Liver (tissue), 9 donors: ENCODE results near the gene TOP1. TPM values are rescaled to one million over a fixed set of nuclear protein-coding genes. Genes with fewer than 3 reads are reported as not detected.
"Not testable (repeated sequence)": the region's sequence is repeated elsewhere in the genome, so short reads cannot be mapped to it uniquely, and the experiment has no call there.

Experiments
- DNase-seq: peaks from one replicate; pipeline ENCODE4 v3.0.0-alpha.2; 2017; ENCODE audit warnings: low spot score
- H3K27ac ChIP-seq, 2 donors: one replicate each; pipeline ENCODE4 v1.7.0; 2013; ENCODE audit warnings: inconsistent platforms in 2 of 2, low read length in 2 of 2, control low read depth in 1 of 2, low read depth in 1 of 2, mild to moderate bottlenecking in 1 of 2
- H3K27me3 ChIP-seq, 4 donors: one replicate each; pipeline versions ENCODE4 v1.6.1 to v1.7.0; 2013; ENCODE audit warnings: low read length in 3 of 4, inconsistent platforms in 1 of 4, mild to moderate bottlenecking in 1 of 4, moderate library complexity in 1 of 4; ENCODE audit not compliant: control insufficient read depth in 4 of 4, insufficient read depth in 4 of 4
- H3K36me3 ChIP-seq, 4 donors: one replicate each; pipeline versions ENCODE4 v1.6.1 to v1.7.0; 2013; ENCODE audit warnings: low read length in 3 of 4, mild to moderate bottlenecking in 3 of 4, low read depth in 1 of 4, moderate library complexity in 1 of 4; ENCODE audit not compliant: control insufficient read depth in 4 of 4, insufficient read depth in 3 of 4
- H3K4me1 ChIP-seq, 4 donors: one replicate each; pipeline versions ENCODE4 v1.6.1 to v1.7.0; 2013; ENCODE audit warnings: low read length in 3 of 4, mild to moderate bottlenecking in 3 of 4, moderate library complexity in 1 of 4; ENCODE audit not compliant: control insufficient read depth in 4 of 4, insufficient read depth in 4 of 4
- H3K4me3 ChIP-seq, 3 donors: one replicate each; pipeline versions ENCODE4 v1.6.1 to v1.7.0; 2013; ENCODE audit warnings: low read length in 3 of 3, control low read depth in 1 of 3, low read depth in 1 of 3, mild to moderate bottlenecking in 1 of 3
- H3K9ac ChIP-seq, 2 donors: one replicate each; pipeline ENCODE4 v1.7.0; 2013; ENCODE audit warnings: low read length in 2 of 2, mild to moderate bottlenecking in 2 of 2, moderate library complexity in 2 of 2, control low read depth in 1 of 2, low read depth in 1 of 2
- H3K9me3 ChIP-seq, 4 donors: one replicate each; pipeline versions ENCODE4 v1.6.1 to v1.7.0; 2013; ENCODE audit warnings: low read length in 3 of 4; ENCODE audit not compliant: control insufficient read depth in 4 of 4
- EGR1 ChIP-seq, 2 donors: IDR thresholded peaks; 2 replicates each; pipeline ENCODE4 v1.6.1; 2016 to 2018; ENCODE audit warnings: antibody characterized with exemption in 2 of 2, low read depth in 2 of 2
- FOXA2 ChIP-seq: IDR thresholded peaks from 2 replicates; pipeline ENCODE4 v1.6.1; 2016; ENCODE audit warnings: antibody characterized with exemption
- GABPA ChIP-seq, 2 donors: IDR thresholded peaks in 1 of 2; conservative IDR thresholded peaks in 1 of 2; 2 replicates each; pipeline ENCODE4 v1.6.1; 2016; ENCODE audit warnings: antibody characterized with exemption in 2 of 2, mild to moderate bottlenecking in 1 of 2, moderate library complexity in 1 of 2
- HNF4A ChIP-seq, 2 donors: conservative IDR thresholded peaks; 2 replicates each; pipeline ENCODE4 v1.6.1; 2016; ENCODE audit warnings: antibody characterized with exemption in 2 of 2, mild to moderate bottlenecking in 2 of 2
- HNF4G ChIP-seq: IDR thresholded peaks from 2 replicates; pipeline ENCODE4 v1.6.1; 2016; ENCODE audit warnings: antibody characterized with exemption
- JUND ChIP-seq, 2 donors: IDR thresholded peaks; 2 replicates each; pipeline ENCODE4 v1.6.1; 2016; ENCODE audit warnings: antibody characterized with exemption in 2 of 2
- NR2F2 ChIP-seq: IDR thresholded peaks from 2 replicates; pipeline ENCODE4 v1.6.1; 2016; ENCODE audit warnings: antibody characterized with exemption
- RAD21 ChIP-seq, 2 donors: IDR thresholded peaks; 2 replicates each; pipeline ENCODE4 v1.6.1; 2016; ENCODE audit warnings: antibody characterized with exemption in 2 of 2, mild to moderate bottlenecking in 2 of 2
- RXRA ChIP-seq, 2 donors: IDR thresholded peaks; 2 replicates each; pipeline ENCODE4 v1.6.1; 2017 to 2018; ENCODE audit warnings: antibody characterized with exemption in 2 of 2, mild to moderate bottlenecking in 1 of 2
- SP1 ChIP-seq: IDR thresholded peaks from 2 replicates; pipeline ENCODE4 v1.6.1; 2018; ENCODE audit warnings: antibody characterized with exemption, mild to moderate bottlenecking
- TAF1 ChIP-seq: conservative IDR thresholded peaks from 2 replicates; pipeline ENCODE4 v1.6.1; 2016; ENCODE audit warnings: antibody characterized with exemption, mild to moderate bottlenecking
- YY1 ChIP-seq: IDR thresholded peaks from 2 replicates; pipeline ENCODE4 v1.6.1; 2016; ENCODE audit warnings: antibody characterized with exemption, mild to moderate bottlenecking
- WGBS: extraction: QIAGEN DNeasy Blood & Tissue Kit; methylation state at CpG from one replicate; pipeline ENCODE4 v1.1.7; 2013; 5-methylcytosine and 5-hydroxymethylcytosine counted together
- polyA plus RNA-seq, 2 donors: library from polyadenylated mRNA; stranded (reverse) in 1 of 2; unstranded in 1 of 2; fragments of 200-250 nt in 1 of 2; fragments of >200 nt in 1 of 2; fragmentation: Nextera tagmentation in 1 of 2; extraction: Ambion mirVana in 1 of 2; gene quantifications; one replicate each; pipeline versions ENCODE4 v1.2.1 to v1.2.3, GENCODE V29; 2013 to 2015
- total RNA-seq, 2 donors: library from RNA; depleted of rRNA; stranded (reverse); fragments of >200 nt; gene quantifications; one replicate each; pipeline ENCODE4 v1.2.3, GENCODE V29; 2014
- TF ChIP-seq, protein P1 (sequence below): IDR thresholded peaks from 2 replicates; pipeline ENCODE4 v1.6.1; 2016; ENCODE audit warnings: antibody characterized with exemption
- TF ChIP-seq, protein P2 (sequence below): IDR thresholded peaks from 2 replicates; pipeline ENCODE4 v1.6.1; 2016; ENCODE audit warnings: antibody characterized with exemption, mild to moderate bottlenecking
- TF ChIP-seq, protein P3 (sequence below): IDR thresholded peaks from 2 replicates; pipeline ENCODE4 v1.6.1; 2016; ENCODE audit warnings: antibody characterized with exemption
- TF ChIP-seq, protein P4 (sequence below): IDR thresholded peaks from 2 replicates; pipeline ENCODE4 v1.6.1; 2016; ENCODE audit warnings: antibody characterized with exemption
- donor health status: healthy.
- donor health status: healthy.
- donor health status: healthy.
- donor health status: healthy.
- donor health status: healthy.

The TOP1 gene
- total and polyA plus RNA-seq, 4 donors = 13.7 to 62.1 (median 19.4) TPM

DNA sequence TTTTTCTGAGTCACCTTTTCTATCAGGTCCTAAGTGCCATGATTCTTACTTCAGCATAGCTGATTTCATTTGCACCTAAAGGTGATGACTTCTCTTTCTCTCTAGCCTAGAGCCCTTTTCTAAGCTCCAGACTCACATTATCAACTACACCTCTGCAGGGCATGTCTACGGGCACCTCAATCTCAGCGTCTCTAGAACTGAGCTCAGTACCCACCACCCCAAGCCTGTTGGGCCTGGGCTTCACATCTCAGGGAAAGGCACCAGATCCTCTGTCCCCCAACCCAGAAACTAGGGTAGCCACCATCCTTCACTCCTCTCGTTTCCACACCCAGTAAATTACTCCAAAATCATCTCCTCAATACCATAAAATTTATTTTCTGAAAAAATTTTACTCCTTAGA is 98.1 kb downstream of the TOP1 start:
- H3K4me1 ChIP-seq = peaks cover 0 to 13% (median 4%) of the 10 kb centered on the region in 4 donors
- H3K27me3 ChIP-seq = no peaks in the 10 kb centered on the region
- H3K36me3 ChIP-seq = peaks cover 14 to 22% (median 19%) of the 10 kb centered on the region in 4 donors
- 95% methylated on average over 3 of the region's 3 CpGs for WGBS
- TF ChIP-seq TAF1 = no peak
- TF ChIP-seq RAD21 (IDR thresholded peaks at IDR 0.05) = no peak
- TF ChIP-seq, protein P1, sequence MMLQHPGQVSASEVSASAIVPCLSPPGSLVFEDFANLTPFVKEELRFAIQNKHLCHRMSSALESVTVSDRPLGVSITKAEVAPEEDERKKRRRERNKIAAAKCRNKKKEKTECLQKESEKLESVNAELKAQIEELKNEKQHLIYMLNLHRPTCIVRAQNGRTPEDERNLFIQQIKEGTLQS = no peak
- TF ChIP-seq NR2F2 = no peak
- TF ChIP-seq GABPA (IDR thresholded peaks at IDR 0.05 in 1 of 2, conservative IDR thresholded peaks at IDR 0.05 in 1 of 2) = no peak
- H3K4me3 ChIP-seq = no peak overlapping the region
- no peak for DNase-seq
- H3K9me3 ChIP-seq = no peaks in the 10 kb centered on the region
- no peak overlapping the region for H3K9ac ChIP-seq
- H3K27ac ChIP-seq = no peak overlapping the region

DNA sequence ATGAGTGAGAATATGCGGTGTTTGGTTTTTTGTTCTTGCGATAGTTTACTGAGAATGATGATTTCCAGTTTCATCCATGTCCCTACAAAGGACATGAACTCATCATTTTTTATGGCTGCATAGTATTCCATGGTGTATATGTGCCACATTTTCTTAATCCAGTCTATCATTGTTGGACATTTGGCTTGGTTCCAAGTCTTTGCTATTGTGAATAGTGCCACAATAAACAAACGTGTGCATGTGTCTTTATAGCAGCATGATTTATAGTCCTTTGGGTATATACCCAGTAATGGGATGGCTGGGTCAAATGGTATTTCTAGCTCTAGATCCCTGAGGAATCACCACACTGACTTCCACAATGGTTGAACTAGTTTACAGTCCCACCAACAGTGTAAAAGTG is 99.7 kb downstream of the TOP1 start:
- WGBS = no CpG with 5 or more reads among the region's 3 CpGs
- not testable (repeated sequence) for H3K36me3 ChIP-seq, H3K9ac ChIP-seq, H3K4me3 ChIP-seq, DNase-seq, H3K27ac ChIP-seq, H3K9me3 ChIP-seq, H3K27me3 ChIP-seq
- peaks cover 0 to 13% (median 4%) of the 10 kb centered on the region in 4 donors for H3K4me1 ChIP-seq

DNA sequence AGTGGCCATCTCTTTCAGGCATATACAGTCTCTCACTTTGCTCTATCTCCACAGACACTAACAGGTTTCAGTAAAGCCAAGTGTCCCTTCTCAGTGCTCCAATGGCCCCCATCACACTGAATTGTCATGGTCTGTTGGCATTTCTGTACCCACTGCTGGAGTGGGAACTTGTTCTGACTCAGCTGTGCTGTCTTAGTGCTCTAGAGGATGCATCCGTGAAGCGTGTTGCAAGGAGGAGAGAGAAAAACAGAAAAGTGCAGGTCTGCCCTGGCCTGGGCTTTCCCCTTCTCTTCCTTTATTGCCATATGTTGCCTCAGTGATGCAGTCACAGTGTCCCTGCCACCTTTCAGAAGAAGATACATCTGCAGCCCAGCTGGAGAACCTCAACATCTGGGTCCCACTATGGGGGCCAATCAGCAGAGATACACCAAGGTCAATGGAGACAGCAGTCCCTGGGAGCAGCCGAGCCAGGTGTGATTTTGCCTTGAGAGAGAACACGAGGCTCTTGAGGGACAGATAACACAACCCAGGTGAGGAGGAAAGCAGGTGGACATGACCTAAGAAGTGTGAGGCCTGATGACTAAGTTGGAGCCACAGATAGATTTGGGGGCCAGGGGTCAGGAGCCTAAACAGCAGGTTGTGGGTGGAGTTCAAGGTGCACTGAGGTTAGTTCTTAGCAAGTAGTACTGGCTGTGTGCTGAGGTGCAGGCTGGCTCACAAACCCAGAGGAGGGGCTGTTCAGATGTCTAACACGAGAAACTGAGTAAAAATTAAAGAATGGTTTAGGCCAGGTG is 103.2 kb downstream of the TOP1 start:
- Histone ChIP-seq H3K27ac (no peak overlapping the region), H3K27me3 (no peaks in the 10 kb centered on the region), H3K9me3 (no peaks in the 10 kb centered on the region), H3K4me3 (no peak overlapping the region), H3K9ac (no peak overlapping the region), H3K36me3 (peaks cover 0 to 3% (median 0%) of the 10 kb centered on the region in 4 donors), H3K4me1 (peaks cover 0 to 8% (median 4%) of the 10 kb centered on the region in 4 donors)
- TF ChIP-seq FOXA2 (no peak), TAF1 (no peak), JUND (IDR thresholded peaks at IDR 0.05) (no peak), EGR1 (IDR thresholded peaks at IDR 0.05; ENCODE audit: low read depth in 2 of 2) (no peak), YY1 (no peak), HNF4A (conservative IDR thresholded peaks at IDR 0.05) (no peak), SP1 (no peak), RXRA (IDR thresholded peaks at IDR 0.05) (no peak), NR2F2 (no peak), HNF4G (no peak), RAD21 (IDR thresholded peaks at IDR 0.05) (no peak)
- TF ChIP-seq, protein P2, sequence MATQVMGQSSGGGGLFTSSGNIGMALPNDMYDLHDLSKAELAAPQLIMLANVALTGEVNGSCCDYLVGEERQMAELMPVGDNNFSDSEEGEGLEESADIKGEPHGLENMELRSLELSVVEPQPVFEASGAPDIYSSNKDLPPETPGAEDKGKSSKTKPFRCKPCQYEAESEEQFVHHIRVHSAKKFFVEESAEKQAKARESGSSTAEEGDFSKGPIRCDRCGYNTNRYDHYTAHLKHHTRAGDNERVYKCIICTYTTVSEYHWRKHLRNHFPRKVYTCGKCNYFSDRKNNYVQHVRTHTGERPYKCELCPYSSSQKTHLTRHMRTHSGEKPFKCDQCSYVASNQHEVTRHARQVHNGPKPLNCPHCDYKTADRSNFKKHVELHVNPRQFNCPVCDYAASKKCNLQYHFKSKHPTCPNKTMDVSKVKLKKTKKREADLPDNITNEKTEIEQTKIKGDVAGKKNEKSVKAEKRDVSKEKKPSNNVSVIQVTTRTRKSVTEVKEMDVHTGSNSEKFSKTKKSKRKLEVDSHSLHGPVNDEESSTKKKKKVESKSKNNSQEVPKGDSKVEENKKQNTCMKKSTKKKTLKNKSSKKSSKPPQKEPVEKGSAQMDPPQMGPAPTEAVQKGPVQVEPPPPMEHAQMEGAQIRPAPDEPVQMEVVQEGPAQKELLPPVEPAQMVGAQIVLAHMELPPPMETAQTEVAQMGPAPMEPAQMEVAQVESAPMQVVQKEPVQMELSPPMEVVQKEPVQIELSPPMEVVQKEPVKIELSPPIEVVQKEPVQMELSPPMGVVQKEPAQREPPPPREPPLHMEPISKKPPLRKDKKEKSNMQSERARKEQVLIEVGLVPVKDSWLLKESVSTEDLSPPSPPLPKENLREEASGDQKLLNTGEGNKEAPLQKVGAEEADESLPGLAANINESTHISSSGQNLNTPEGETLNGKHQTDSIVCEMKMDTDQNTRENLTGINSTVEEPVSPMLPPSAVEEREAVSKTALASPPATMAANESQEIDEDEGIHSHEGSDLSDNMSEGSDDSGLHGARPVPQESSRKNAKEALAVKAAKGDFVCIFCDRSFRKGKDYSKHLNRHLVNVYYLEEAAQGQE = no peak
- TF ChIP-seq, protein P3, sequence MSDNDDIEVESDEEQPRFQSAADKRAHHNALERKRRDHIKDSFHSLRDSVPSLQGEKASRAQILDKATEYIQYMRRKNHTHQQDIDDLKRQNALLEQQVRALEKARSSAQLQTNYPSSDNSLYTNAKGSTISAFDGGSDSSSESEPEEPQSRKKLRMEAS = no peak
- TF ChIP-seq, protein P1 = no peak
- TF ChIP-seq, protein P4, sequence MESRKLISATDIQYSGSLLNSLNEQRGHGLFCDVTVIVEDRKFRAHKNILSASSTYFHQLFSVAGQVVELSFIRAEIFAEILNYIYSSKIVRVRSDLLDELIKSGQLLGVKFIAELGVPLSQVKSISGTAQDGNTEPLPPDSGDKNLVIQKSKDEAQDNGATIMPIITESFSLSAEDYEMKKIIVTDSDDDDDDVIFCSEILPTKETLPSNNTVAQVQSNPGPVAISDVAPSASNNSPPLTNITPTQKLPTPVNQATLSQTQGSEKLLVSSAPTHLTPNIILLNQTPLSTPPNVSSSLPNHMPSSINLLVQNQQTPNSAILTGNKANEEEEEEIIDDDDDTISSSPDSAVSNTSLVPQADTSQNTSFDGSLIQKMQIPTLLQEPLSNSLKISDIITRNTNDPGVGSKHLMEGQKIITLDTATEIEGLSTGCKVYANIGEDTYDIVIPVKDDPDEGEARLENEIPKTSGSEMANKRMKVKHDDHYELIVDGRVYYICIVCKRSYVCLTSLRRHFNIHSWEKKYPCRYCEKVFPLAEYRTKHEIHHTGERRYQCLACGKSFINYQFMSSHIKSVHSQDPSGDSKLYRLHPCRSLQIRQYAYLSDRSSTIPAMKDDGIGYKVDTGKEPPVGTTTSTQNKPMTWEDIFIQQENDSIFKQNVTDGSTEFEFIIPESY = no peak
- WGBS = 92% methylated on average over 5 of the region's 5 CpGs
- no peak for DNase-seq

DNA sequence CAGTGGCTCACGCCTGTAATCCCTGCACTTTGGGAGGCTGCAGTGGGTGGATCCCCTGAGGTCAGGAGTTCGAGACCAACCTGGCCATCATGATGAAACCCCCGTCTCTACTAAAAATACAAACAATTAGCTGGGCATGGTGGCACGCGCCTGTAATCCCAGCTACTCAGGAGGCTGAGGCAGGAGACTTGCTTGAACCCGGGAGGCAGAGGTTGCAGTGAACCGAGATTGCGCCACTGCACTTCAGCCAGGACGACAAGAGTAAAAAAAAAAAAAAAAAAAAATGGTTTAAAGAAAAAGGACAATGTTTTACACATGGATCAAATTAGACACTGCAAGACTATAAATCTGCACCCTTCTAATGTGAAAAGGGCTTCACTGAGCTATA is 103.8 kb downstream of the TOP1 start:
- DNase-seq, H3K9me3 ChIP-seq, H3K36me3 ChIP-seq, H3K27ac ChIP-seq, H3K4me1 ChIP-seq, H3K27me3 ChIP-seq, H3K9ac ChIP-seq, H3K4me3 ChIP-seq: not testable (repeated sequence)
- WGBS = 80% methylated on average over 9 of the region's 9 CpGs
